GM21423 (cell line): ENCODE results near the gene IGSF6.
"Not testable (repeated sequence)": the region's sequence is repeated elsewhere in the genome, so short reads cannot be mapped to it uniquely, and the experiment has no call there.

Experiments used
- ATAC-seq: cut with Tn5 transposase; IDR thresholded peaks from one replicate; pipeline ENCODE4 v1.9.1; 2021; ENCODE audit warnings: mild to moderate bottlenecking, moderate library complexity; ENCODE audit not compliant: unreplicated experiment

IGSF6 gene

DNA sequence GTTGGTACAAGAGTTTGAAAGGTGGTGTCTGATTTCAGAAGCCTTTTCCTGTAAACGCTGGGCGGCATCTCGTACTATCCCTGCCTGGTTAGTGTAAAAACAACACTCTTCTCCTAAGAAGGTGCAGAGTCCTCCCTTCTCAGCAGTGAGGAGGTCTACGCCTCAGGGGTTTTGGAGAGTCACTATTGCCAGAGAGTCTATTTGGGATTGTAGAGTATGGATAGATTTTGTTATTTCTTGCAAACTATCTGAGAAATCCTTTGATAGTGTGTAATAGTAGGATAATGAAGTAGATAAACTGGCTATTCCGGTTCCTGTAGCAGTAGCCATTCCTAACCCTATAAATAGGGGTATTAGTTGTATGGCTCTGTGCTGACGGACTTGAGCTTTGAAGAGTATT lies 21.5 kb downstream of the IGSF6 start:
- not testable (repeated sequence) for ATAC-seq

DNA sequence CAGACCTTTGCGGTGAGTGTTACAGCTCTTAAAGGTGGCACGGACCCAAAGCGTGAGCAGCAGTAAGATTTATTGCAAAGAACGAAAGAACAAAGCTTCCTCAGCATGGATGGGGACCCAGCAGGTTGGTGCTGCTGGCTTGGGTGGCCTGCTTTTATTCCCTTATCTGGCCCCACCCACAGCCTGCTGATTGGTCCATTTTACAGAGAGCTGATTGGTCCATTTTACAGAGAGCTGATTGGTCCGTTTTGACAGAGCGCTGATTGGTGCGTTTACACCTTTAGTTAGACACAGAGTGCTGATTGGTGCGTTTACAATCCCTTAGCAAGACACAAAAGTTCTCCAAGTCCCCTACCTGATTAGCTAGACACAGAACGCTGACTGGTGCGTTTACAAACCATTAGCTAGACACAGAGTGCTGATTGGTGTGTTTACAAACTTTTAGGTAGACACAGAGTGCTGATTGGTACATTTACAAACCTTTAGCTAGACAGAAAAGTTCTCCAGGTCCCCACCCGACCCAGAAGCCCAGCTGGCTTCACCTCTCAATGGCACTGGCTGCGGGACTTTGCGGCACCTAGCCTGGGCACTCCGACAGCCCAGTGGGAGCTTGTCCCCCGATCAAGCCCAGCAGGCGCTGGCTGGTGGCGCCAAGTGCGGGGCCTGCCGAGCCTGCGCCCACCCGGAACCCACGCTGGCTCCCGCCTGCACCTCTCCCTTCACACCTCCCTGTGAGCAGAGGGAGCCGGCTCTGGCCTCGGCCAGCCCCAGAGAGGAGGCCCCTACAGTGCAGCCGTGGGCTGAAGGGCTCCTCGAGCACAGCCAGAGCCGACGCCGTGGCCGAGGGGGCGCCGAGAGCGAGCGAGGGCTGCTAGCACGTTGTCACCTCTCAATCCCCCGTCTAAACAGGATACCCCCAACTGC lies 22.5 kb downstream of the IGSF6 start:
- ATAC-seq: not testable (repeated sequence)

DNA sequence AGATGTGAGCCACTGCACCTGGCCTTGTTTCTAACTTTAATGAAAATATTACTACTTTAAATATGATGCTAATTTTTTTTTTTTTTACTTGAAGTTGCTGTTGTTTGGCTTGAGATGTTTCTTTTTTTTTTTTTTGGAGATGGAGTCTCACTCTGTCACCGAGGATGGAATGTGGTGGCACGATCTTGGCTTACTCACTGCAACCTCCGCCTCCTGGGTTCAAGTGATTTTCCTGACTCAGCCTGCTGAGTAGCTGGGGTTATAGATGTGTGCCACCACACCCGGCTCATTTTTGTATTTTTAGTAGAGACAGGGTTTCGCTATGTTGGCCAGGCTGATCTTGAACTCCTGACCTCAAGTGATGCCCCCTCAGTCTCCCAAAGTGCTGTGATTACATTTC lies 23.6 kb downstream of the IGSF6 start:
- no peak for ATAC-seq

DNA sequence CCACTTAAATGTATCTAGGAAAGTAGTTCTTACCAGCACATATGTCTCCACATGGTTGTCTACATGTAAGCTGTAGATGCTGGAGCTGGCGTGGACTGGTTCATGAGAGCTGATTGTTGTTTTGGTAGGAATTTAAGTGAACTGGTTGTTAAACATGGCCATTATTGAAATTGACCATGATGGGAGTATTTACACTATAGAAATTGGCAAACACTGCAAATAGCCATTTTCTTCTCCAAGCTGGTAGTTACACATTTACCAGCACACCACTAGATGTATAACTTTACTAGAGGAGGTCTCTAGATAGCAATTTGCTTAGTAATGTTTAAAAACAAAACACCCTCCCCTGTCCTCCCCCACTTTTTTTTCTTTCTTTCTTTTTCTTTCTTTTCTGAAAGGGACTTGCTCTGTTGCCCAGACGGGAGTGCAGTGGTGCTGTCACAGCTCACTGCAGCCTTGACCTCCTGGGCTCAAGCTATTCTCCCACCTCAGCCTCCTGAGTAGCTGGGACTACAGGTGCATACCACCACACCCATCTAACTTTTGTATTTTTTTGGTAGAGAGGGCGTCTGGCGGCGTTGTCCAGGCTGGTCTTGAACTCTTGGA lies 24.2 kb downstream of the IGSF6 start:
- ATAC-seq: no peak

DNA sequence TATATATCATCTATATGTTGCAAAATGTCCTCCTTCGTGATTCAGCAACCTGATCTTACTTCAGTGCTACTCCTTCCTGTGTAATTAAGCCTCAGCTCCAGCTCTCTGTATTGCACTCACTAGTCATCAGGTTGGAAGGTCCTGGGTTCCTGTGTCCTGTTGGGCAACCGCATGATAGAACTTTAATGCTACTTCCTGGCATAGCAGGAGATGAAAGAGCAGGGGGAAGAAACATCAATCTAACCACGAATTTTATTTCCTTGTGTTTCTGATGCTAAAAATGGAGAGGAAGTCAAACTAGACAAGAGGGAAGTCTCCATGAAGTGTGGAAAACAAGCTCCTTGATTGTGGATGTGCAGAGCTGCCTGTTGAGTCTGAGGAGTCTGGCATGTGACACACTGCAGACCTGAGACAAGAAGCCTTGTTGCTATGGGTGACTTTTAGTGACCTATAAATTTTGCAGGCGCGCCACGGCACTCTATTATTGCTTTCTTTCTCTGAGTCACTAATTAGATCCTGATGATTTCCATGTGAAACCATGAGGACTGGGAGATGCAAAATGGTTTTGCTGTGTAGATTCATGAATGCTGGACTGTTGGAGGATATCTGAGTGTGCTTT lies 25.6 kb downstream of the IGSF6 start:
- no peak for ATAC-seq

DNA sequence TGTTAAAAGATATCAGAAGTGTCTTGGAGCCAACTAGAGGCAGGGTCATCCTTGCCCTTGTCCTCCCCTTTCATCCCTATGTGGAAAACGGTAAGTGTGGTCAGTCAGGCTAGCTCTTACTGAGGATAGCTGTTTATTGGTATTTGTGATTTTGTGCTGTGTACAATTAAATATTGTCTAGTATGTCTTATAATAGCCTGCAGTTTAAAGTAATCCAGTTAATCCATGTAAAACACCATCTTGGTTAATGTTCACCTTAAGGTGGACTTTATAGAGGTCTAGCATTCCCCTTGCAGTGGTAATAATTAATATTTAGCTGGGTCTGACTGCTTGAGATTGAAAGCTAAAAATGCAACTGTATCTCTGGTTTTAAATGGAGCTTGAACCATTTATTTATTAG lies 27.4 kb downstream of the IGSF6 start:
- no peak for ATAC-seq

DNA sequence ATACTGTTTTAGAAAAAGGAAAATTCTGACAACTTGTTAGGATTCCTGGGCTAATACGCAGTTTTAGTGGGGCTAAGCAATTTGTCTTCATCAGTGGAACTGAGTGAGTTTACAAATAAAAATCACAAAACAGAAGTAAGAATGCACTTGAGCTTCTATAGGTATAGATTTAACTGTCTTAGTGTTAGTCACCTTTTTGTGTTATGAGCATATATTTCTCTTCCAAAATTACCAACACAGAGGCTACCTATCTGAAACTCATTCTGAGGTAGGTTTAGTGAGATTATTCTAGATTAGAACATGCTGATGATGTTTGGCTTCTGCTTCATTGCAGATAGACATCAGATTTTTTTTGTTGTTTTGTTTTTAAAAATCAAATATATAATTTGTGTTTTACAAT lies 29.9 kb downstream of the IGSF6 start:
- no peak for ATAC-seq

DNA sequence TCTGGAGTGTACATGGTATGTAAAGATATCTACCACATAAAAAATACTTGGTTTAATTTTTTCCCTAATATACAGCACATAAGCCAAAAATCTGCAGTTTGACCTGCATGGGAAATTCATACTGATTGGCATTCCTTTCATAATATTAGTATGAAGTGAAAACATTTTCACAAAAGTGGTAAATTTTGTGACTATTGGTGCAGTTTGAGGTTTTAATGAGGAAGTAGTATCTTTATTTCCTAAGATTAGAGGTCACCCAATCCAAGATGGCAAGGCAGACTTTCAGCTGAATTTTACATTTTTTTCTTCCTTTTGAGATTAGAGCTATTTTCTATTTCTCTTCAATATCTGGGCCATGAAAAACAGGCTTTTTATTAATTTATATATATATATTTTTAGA lies 31.8 kb downstream of the IGSF6 start:
- ATAC-seq: no peak

DNA sequence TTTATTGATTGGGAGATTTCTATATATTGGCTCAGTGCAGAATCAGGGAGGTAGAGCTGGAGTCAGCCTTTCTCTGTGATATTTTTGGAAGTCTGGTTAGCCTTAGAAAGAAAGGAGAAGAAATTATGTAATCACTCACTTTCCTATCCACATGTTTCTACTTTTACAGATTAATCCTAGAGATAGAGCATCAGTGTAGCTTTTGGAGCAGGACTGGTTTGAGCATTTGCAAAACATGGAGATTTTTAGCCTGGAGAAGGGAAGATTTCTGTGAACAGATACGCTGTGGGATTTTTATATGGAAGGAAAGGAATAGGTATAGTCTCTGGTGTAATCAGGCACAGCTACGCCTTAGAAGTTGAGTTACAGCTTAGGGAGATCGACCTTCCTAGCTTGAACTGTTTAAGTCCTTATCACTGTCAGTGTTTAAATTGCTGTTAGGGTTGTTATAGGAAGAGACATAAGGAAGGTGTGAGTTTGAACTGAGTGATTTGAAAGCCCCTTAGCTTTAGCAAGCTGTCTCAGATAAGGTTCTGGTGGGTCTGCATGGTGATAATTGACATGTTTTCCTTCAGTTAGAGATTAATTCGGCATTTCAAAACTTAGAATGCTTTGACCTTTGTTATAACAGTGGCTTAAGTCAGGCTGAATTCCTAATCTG lies 32.5 kb downstream of the IGSF6 start:
- ATAC-seq: no peak

DNA sequence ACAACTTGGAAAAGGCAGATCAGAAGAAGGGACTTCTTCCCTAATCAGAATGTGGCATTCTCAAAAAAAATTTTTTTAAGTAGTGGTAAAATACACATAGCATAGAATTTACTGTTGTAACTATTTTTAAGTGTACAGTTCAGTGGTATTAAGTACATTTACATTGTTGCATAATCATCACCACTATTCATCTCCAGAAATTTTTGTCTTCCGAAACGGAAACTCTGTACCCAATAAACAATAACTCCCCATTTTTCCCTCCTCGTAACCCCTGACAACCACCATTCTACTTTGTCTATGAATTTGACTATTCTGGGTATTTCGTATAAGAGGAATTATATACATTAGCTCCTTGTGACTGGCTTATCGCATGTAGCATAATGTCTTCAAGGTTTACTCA lies 34.1 kb downstream of the IGSF6 start:
- ATAC-seq: no peak

DNA sequence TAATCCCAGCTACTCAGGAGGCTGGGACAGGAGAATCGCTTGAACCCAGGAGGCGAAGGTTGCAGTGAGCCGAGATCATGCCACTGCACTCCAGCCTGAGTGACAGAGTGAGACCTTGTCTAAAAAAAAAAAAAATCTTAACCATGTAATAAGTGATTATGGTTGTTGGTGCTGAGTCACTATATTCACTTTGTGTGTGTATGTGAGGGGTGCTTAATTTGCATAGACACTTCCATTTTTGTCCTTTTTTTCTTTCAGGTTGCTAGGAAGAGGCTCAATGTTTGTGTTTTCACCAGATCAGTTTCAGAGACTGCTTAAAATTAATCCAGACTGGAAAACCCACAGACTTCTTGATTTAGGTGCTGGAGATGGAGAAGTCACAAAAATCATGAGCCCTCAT lies 34.8 kb downstream of the IGSF6 start:
- ATAC-seq: no peak

DNA sequence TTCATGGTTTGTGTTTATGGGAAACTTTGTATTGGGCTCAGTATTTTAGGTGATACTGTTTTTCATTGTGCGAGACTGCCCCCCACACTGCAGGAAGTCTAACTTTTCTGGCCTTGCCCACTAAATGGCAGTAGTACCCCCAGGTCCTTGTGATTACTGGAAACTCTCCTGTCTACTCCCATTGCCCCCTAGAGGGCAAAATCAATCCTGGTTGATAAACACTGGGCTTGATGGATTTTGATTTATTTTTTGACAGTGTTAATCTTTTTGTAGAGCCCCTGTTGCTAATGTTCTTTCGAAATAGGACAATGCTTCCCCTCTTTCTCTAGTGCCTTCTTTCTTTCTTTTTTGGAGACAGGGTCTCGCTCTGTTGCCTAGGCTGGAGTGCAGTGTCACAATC lies 37.5 kb downstream of the IGSF6 start:
- no peak for ATAC-seq

DNA sequence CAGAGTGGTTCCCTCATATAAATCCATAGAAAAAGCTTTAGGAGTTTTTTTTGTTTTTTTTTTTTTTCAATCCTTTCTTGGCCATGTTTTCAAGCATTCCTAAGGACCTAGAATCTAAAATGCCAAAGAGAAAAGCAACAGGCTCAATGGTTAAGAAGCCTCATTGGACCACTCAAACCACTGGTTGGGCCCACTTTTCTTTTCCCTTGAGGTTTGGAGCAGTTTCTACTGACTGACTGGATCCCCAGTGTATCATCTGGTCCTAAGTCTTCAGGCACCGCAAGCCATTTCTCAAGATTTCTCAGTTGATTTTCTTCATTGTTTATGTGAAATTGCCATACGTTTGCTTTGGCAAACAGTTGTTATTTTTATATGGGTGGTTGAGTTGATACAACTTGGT lies 38.6 kb downstream of the IGSF6 start:
- no peak for ATAC-seq

DNA sequence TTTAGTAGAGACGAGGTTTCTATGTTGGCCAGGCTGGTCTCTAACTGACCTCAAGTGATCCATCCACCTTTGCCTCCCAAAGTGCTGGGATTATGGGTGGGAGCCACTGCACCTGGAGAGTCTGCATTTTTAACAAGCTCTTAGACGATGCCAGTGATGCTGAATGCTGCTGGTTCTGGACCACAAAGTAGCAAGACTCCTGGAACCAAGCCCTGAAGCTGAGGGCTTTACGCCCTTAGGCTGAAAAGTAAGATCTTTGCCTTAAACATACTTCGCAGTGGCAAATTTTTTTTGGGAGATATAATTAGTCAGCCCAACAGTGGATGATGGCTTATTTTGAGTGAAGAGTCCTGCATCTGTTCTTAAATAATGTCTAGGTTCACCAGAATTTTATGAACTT lies 39.0 kb downstream of the IGSF6 start:
- ATAC-seq: no peak

DNA sequence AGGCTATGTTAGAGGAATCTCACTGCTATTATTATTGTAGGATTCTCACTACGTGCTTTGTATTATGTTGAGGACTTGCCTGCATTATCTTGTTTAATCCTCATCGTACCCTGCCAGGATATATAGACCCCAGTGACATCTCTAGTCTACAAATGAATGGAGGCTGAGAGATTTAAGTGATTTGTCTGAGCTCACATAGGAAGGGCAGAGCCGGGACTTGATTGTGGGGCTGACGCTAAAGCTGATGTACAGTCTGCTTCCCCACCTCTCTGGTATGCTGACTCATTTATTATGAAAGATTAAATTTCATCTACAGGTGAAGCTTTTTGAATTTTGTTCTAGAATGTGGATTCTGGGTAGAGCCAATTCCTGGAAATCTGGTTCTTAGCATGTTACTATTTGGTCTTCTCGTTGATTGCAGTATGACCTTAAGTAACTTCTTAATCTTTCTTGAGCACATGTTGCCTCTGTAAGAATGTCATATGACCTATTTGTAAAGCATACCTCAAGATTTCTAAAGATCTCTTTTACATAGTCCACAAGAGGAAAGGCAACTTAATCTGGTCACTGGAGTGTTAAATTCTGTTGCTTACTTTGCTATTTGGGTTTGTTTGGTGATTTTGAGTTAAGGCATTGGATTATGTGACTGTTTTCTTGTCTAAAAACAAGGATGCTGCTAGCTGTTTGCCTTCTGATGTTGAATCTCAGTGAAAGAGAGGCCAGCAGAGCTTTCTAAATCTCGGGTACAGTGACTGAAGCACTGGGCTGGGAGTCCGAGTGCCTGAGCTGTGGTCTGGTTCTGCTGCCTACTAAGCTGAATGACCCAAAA lies 40.6 kb downstream of the IGSF6 start:
- no peak for ATAC-seq

DNA sequence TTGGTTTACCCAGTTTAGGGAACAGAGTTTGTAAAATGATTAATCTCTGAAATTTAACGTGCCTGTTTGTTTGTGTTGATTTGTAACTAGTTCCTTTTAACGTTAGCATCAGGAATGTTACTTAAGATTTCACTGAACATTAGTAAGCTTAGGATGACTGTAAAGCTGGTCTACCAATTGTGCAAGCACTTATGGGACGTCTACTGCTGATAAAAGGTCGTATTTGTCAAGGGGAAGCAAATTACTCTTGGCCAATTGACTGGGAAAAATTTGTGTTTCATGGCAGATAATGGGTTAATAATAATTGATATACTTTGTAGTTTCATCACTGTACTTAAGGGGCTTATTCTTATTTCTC lies 41.2 kb downstream of the IGSF6 start:
- ATAC-seq: no peak

DNA sequence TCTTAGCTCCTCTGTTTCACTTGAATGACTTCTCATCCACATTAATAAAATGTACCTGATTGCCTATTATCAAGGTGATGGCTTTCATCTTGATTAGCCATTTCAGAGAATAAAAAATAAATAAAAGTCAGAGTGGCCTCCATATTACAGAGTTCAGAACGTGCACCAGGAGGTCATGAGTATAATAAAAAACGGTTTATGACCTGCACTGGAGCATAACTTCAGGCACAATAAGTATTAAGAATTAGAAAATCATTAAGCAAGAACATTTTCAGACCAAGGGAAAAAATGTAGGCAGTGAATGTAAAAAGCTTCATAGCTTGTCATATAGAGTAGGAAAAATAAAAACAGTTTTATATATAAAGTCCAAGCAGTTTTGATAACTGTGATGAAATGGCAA lies 41.6 kb downstream of the IGSF6 start:
- ATAC-seq: no peak

DNA sequence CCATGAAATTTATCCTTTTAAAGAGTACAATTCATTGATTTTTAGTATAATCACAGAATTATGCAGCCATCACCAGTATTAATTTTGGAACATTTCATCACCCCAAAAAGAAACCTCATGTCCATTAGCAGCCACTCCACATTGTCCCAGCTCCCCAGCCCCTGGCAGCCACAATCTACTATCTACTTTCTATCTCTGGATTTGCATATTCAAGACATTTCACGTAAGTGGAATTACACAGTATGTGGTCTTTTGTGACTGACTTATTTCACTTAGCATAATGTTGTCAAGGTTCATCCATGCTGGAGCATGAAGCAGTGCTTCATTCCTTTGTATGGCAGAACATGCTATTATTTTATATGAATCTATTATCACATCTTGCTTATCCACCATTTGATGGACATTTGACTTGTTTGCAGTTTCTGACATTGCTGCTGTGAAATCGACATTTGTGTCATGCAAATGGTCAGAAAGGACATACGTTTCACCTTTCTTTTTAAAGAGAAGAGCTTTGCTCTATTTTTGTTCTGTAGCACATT lies 42.3 kb downstream of the IGSF6 start:
- no peak for ATAC-seq

DNA sequence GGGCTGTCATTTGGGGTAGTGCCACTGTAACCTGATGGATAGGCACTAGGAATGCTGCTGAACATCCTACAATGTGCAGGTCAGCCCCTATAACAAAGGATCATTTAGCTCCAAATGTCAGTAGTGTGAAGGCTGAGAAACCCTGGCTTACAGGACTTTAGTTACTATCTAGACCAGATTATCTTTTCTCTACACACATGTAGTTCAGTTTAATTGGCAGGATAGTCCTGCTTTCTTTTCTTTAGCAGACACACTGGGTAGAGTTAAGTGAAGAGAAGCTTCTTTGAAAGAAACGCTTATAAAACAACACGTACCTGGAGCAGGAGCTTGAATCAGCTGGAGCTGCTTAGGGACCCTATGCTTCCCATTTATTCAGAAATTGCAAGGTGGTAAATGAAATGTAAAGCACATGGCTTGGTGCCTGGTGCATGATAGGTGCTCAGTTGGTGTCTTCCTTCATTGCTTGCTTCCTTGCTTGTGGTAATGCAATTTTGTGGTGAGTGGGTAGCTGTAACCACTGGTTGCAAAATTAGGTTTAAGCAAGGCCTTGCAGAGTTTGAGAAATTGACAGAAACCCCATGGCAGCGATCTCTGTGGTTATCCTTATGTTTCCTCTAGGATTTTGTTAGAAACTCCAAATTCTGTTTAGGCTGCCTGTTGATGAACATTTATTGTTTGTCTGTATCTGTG lies 43.6 kb downstream of the IGSF6 start:
- no peak for ATAC-seq

DNA sequence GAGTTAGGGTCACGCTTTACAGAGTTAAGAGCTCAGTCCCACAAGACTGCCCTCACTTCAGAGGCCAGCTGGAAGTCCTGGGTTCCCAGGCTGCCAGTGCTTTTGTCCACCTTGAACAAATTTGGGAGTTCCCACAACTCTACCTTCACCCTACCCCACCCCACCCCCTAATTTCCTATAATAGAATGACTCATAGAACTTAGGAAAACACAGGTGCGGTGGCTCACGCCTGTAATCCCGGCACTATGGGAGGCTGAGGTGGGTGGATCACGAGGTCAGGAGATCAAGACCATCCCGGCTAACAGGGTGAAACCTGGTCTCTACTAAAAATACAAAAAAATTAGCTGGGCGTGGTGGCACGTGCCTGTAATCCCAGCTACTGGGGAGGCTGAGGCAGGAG lies 46.6 kb downstream of the IGSF6 start:
- not testable (repeated sequence) for ATAC-seq
